Stimulated activated CD8-positive, alpha-beta memory T cell treated with anti-CD3 and anti-CD28 coated beads, Interleukin-2, amount 100 ng/mL, for 1 hour (primary cell): ENCODE results near the gene BCDIN3D.
"Not testable (repeated sequence)": the region's sequence is repeated elsewhere in the genome, so short reads cannot be mapped to it uniquely, and the experiment has no call there.

Experiments used
- DNase-seq, 2 donors: peaks; one replicate each; pipeline ENCODE4 v3.0.0-alpha.2; 2020; ENCODE audit warnings: low read depth in 2 of 2

BCDIN3D gene

DNA sequence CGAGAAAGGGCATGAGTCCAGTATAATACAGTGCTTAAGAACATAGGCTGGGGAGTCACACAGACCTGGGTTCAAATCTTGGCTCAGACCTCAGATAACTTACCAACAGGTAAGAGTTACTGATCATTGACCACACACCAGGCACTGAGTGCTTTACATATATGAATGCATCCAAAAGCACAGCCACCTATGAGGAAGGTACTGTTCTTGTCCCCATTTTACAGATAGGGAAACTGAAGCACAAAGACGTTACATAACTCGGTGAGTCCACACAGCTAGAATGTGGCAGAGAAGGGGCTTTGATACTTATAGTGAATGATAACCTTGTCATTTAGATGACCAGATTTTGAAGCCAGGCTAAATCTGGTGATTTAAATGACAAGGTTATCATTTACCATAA, 33.2 kb upstream of the BCDIN3D start:
- no peak for DNase-seq

DNA sequence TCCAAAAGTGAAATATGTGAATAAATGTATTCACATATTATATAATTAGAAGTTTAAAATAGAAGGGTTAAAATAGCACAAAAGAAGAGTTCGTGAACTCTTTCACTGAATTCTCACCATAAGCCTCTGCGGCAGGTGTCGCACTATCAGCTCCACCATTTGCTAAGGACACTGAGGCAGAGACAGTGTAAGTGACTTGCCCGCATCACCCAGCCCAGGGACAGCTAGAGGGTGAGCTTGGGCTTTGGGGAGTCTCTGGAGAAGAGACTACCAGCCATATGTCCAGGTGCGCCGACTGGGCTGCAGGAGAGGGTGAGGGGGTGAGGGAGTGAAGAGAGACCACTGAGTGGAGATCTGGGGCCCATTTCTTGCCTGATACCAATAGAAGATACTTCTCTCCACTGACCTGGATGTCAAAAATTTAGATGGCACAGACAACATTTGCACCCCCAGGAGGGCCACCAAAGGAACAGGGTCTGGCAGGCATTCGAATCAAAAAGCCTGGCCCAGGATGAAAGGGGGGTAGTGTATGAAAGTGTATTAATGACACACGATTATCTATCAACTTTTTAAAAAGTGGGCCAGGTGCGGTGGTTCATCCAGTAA, 32.3 kb upstream of the BCDIN3D start:
- DNase-seq: no peak

- DNase-seq: no peak
These were observed 31.4 kb upstream of the BCDIN3D start for GRCh38 chr12:49874142-49874897.

- DNase-seq: no peak
These were observed 30.5 kb upstream of the BCDIN3D start for GRCh38 chr12:49873361-49873934.

GRCh38 chr12:49872781-49873181, 29.9 kb upstream of the BCDIN3D start:
- no peak for DNase-seq

DNA sequence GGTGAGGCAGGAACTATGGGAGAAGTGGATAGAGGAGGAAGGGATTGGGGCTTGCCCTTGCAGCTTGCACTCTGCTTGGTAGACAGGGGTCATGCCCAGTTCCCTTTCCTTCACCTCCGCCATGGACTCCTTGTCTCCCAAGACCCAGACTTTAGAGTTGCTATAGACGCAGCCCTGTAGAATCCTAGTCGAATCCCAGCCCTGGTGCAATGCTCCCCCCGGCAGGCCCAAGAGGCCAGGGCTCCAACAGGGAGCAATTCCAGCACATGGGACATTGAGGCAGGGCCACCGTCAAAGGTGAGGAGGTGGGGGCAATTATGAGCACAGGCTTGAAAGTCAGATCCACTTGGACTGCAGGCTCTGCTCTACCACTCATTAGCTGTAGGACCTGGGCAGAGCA, 29.5 kb upstream of the BCDIN3D start:
- DNase-seq: no peak

DNA sequence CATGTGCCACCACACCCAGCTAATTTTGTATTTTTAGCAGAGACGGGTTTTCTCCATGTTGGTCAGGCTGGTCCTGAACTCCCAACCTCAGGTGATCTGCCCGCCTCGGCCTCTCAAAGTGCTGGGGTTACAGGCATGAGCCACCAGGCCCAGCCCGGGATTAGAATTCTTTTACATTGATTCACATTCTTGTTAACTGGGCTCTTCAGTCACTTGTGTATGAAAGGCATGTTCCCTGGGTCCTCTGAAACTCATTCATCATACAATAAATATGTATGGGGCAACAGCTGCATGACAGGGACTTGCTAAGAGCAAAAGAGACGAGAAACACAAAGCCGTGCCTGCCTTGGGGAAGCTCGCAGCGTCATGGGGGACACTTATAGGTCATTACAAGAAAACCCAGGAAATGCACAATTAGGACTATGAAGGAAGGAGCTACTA, 28.9 kb upstream of the BCDIN3D start:
- DNase-seq: not testable (repeated sequence)

- DNase-seq: no peak
These were observed 28.3 kb upstream of the BCDIN3D start for GRCh38 chr12:49871263-49871561.

DNA sequence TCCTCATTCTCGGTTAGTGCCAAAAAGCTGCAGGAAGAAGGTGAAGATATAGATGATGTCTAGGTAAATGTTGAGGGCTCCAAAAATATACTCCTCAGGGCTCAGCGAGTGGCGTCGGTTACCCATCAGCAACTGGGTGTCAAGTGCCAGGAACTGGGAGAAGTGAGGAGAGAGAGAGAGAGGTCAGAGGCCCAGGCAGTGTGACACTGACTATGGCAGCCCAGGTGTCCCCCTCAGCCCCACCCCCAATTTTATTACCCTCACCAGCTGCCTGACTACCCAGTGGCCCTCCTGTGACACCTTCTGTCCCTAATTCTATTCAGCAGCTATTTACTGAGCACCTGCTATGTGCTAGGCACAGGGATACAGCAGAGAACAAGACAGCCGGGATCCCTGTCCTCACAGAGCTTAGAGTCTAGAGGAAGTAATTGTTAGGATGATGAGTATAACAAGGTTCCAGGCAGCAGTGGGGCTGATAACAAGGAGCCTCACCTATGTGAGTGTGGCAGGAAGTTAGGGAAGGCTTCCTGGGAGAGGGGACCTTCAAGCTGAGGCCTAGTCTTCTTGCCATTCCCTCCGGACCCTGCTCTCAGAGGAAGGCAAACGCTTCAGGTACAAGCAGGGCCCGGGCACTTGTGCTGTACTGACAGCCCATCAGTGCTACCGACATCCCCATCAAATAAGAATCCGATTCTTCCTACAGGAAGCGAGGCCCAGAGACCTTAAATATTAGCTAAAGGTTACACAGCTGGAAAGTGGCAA, 27.8 kb upstream of the BCDIN3D start:
- DNase-seq: no peak

GRCh38 chr12:49869816-49870500, 27.1 kb upstream of the BCDIN3D start:
- no peak for DNase-seq

GRCh38 chr12:49868952-49869815, 26.3 kb upstream of the BCDIN3D start:
- no peak for DNase-seq

DNA sequence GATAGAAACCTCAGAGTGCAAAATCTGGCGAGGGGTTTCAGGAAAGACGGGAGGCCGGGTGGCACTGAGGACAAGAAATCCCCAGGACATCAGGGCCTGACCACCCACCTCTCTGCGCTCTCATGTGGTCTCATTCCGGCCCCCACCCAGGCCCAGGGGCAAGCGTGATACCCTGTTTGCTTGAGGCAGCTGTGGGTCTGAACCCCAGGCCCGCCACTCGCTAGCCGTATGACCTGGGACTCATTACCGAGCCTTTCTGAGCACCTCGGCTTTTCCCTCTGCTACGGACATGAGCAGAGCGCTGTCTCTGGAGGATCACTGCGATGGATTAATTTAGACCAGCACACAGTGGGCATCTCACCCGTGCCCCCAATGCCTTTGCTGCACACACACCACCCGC, 25.5 kb upstream of the BCDIN3D start:
- no peak for DNase-seq

- DNase-seq: no peak
These were observed 24.9 kb upstream of the BCDIN3D start for GRCh38 chr12:49867570-49868341.

DNA sequence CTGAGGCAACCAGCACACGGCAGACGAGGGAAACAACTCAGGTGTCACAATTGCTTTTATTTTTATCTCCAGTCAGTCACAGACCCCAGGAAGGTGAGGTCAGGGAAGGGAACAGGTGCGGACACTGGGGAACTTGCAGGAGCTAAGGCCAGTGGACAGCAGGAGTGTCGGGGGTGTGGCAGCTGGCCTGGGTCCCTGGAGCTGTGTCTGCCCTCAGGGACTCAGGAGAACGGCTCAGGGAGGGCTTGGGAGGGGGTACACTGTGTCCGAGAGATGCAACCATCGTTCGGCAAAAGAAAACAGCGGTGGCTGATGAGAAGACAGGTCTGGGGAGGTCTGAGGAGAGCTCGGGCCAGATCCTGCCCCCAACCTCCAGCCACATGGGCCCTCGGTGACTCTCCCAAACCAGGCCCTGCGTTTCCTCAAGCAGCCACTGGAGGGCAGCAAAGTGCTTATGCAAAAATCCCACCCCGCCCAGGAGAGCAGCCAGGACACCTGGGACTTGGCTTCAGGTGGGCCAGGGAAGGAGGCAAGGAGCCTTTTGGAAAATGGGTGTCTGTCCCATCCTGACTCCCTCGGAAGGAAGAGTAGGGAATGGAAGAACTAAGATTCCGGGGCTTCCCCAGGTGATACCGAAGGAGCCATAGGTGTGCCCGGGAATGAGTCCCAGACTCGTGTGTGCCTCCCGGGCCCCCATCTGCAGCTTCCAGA, 24.1 kb upstream of the BCDIN3D start:
- DNase-seq: peak; percentile 47 to 55

GRCh38 chr12:49865782-49866135, 22.9 kb upstream of the BCDIN3D start:
- no peak for DNase-seq

- no peak for DNase-seq
These were observed 22.3 kb upstream of the BCDIN3D start for GRCh38 chr12:49865109-49865781.

- DNase-seq: no peak
These were observed 21.8 kb upstream of the BCDIN3D start for GRCh38 chr12:49864798-49865090.

GRCh38 chr12:49863946-49864797, 21.3 kb upstream of the BCDIN3D start:
- DNase-seq: no peak
